K562 (cell line): ENCODE data around the gene GON4L. TPM values are rescaled to one million over a fixed set of nuclear protein-coding genes. Genes with fewer than 3 reads are reported as not detected.

ENCODE experiments used
- CXXC5 ChIP-seq: fragments of 250-450 bp; sonication (Bioruptor Pico); IDR thresholded peaks from 2 replicates; pipeline ENCODE4 v1.8.0; 2022; ENCODE audit warnings: inconsistent platforms, mild to moderate bottlenecking, moderate library complexity
- EGR1 ChIP-seq: fragments of 450-650 bp; conservative IDR thresholded peaks from 2 replicates; pipeline ENCODE4 v1.6.1; 2017; ENCODE audit warnings: mild to moderate bottlenecking
- ESRRB ChIP-seq: fragments of 250-450 bp; sonication (Bioruptor Pico); IDR thresholded peaks from 2 replicates; pipeline ENCODE4 v1.5.0; 2020; ENCODE audit warnings: mild to moderate bottlenecking, moderate library complexity, borderline replicate concordance
- FOXK2 ChIP-seq, 2 experiments: fragments of 450-650 bp; IDR thresholded peaks in 1 of 2; conservative IDR thresholded peaks in 1 of 2; 2 replicates each; pipeline ENCODE4 v1.6.1; 2016; ENCODE audit warnings: low read depth in 2 of 2, mild to moderate bottlenecking in 1 of 2
- KDM1A ChIP-seq, 2 experiments: fragments of 450-650 bp; IDR thresholded peaks; 2 replicates each; pipeline ENCODE4 v1.6.1; 2016; ENCODE audit warnings: mild to moderate bottlenecking in 2 of 2
- MAX ChIP-seq: sonication (generic); formaldehyde crosslinking; IDR thresholded peaks from 2 replicates; pipeline ENCODE4 v1.9.0; 2022; ENCODE audit warnings: mild to moderate bottlenecking, missing genetic modification reagents
- MTA1 ChIP-seq: fragments of 450-650 bp; IDR thresholded peaks from 2 replicates; pipeline ENCODE4 v1.6.1; 2017; ENCODE audit warnings: borderline replicate concordance
- MTA2 ChIP-seq: fragments of 450-650 bp; IDR thresholded peaks from 2 replicates; pipeline ENCODE4 v1.6.1; 2016; ENCODE audit warnings: low read depth
- POLR2A ChIP-seq: fragments of 450-650 bp; conservative IDR thresholded peaks from 2 replicates; pipeline ENCODE4 v1.6.1; 2016
- POLR2AphosphoS5 ChIP-seq: IDR thresholded peaks from 2 replicates; pipeline ENCODE4 v1.6.1; 2011; ENCODE audit warnings: mild to moderate bottlenecking, low read depth, low read length, moderate library complexity; ENCODE audit not compliant: control insufficient read depth, insufficient read depth
- PRDM10 ChIP-seq: fragments of 450-650 bp; IDR thresholded peaks from 2 replicates; pipeline ENCODE4 v1.6.1; 2018; ENCODE audit not compliant: partially characterized antibody
- RBFOX2 ChIP-seq: fragments of 200-400 bp; formaldehyde crosslinking; IDR thresholded peaks from 2 replicates; pipeline ENCODE4 v1.6.1; 2017; ENCODE audit warnings: low read depth, mild to moderate bottlenecking, low read length, moderate library complexity
- TEAD1 ChIP-seq, 2 experiments: fragments of 450-650 bp in 1 of 2; sonication (generic) in 1 of 2; formaldehyde crosslinking; IDR thresholded peaks; 2 replicates each; pipeline versions ENCODE4 v1.4.0 to v1.8.0; 2020 to 2022; ENCODE audit warnings: mild to moderate bottlenecking in 2 of 2, missing genetic modification reagents in 1 of 2
- TFAP4 ChIP-seq: sonication (generic); formaldehyde crosslinking; IDR thresholded peaks from 2 replicates; pipeline ENCODE4 v1.8.0; 2022; ENCODE audit warnings: missing genetic modification reagents, mild to moderate bottlenecking, moderate library complexity, borderline replicate concordance
- ZNF354B ChIP-seq: fragments of 250-450 bp; sonication (Bioruptor Pico); IDR thresholded peaks from 2 replicates; pipeline ENCODE4 v1.4.0; 2020
- ZNF639 ChIP-seq, 2 experiments: fragments of 200-800 bp in 1 of 2; sonication (Bioruptor generic) in 1 of 2; sonication (generic) in 1 of 2; formaldehyde crosslinking in 1 of 2; IDR thresholded peaks in 1 of 2; conservative IDR thresholded peaks in 1 of 2; 2 replicates each; pipeline versions ENCODE4 v1.5.0 to v1.6.1; 2016 to 2020; ENCODE audit warnings: missing compliant biosample characterization in 1 of 2, missing genetic modification characterization in 1 of 2, missing genetic modification reagents in 1 of 2
- polyA plus RNA-seq, 8 experiments: library from polyadenylated mRNA; depleted of rRNA in 4 of 8; stranded (reverse) in 5 of 8; unstranded in 3 of 8; fragments of >200 nt; fragmentation: Nextera tagmentation in 2 of 8; fragmentation: Illumina TruSeq in 1 of 8; extraction: Ambion mirVana in 2 of 8; extraction: Trizol in 1 of 8; gene quantifications; 2 replicates each; pipeline versions ENCODE4 v1.2.1 to v1.2.3, GENCODE V29; 2011 to 2014; ENCODE audit warnings: inconsistent platforms in 1 of 8, missing spikeins in 1 of 8
- total RNA-seq, 7 experiments: library from RNA; depleted of rRNA in 6 of 7; stranded (reverse); fragments of >200 nt in 6 of 7; fragmentation: Illumina TruSeq in 2 of 7; extraction: Trizol in 2 of 7; gene quantifications; 2 replicates each; pipeline versions ENCODE4 v1.2.1 to v1.2.3, GENCODE V29; 2011 to 2021; ENCODE audit warnings: low replicate concordance in 1 of 7
- TF ChIP-seq, protein P1 (sequence below), 2 experiments: fragments of 450-650 bp; conservative IDR thresholded peaks; 2 replicates each; pipeline ENCODE4 v1.6.1; 2017; ENCODE audit warnings: mild to moderate bottlenecking in 2 of 2, moderate library complexity in 2 of 2

The GON4L gene
- total and polyA plus RNA-seq, 9 of the 15 experiments (the other 6 are each of a cell fraction or from before 2014, with no cell fraction given), result 20.2 to 47.4 (median 33.6) TPM

- TF ChIP-seq, protein P1, sequence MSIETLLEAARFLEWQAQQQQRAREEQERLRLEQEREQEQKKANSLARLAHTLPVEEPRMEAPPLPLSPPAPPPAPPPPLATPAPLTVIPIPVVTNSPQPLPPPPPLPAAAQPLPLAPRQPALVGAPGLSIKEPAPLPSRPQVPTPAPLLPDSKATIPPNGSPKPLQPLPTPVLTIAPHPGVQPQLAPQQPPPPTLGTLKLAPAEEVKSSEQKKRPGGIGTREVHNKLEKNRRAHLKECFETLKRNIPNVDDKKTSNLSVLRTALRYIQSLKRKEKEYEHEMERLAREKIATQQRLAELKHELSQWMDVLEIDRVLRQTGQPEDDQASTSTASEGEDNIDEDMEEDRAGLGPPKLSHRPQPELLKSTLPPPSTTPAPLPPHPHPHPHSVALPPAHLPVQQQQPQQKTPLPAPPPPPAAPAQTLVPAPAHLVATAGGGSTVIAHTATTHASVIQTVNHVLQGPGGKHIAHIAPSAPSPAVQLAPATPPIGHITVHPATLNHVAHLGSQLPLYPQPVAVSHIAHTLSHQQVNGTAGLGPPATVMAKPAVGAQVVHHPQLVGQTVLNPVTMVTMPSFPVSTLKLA (conservative IDR thresholded peaks at IDR 0.05), result peak in 1 of 2 experiments; percentile 19; a peak in 1 of 4 replicates
- peak; percentile 61 for TF ChIP-seq RBFOX2
- TF ChIP-seq ZNF639 (CRISPR knock-in tag; conservative IDR thresholded peaks at IDR 0.05 in 1 of 2, IDR thresholded peaks at IDR 0.05 in 1 of 2), result 0 out of 4 replicates have a peak, but pooled peaks of 1 of the 2 experiments have one; percentile 51
- TF ChIP-seq TEAD1 (CRISPR knock-in tag; IDR thresholded peaks at IDR 0.05), result no peak
- 0 out of 2 replicates have a peak, but pooled peaks have one; percentile 25 for TF ChIP-seq MAX (CRISPR knock-in tag)
- TF ChIP-seq POLR2AphosphoS5, result 0 out of 2 replicates have a peak, but pooled peaks have one; percentile 25
- TF ChIP-seq POLR2A, result no peak
- 0 out of 2 replicates have a peak, but pooled peaks have one; percentile 39 for TF ChIP-seq CXXC5 (CRISPR knock-in tag)
- TF ChIP-seq EGR1, result peak; percentile 73
- no peak for TF ChIP-seq MTA2
- peak; percentile 26 for TF ChIP-seq PRDM10
- peak; percentile 72; the same call in 1 of the 2 replicates for TF ChIP-seq TFAP4 (CRISPR knock-in tag)
- peak in 1 of 2 experiments; percentile 57; a peak in 1 of 4 replicates for TF ChIP-seq KDM1A (IDR thresholded peaks at IDR 0.05)
- TF ChIP-seq ESRRB (CRISPR knock-in tag), result no peak
- TF ChIP-seq ZNF354B (CRISPR knock-in tag), result no peak
- TF ChIP-seq MTA1, result peak; percentile 41; the same call in 1 of the 2 replicates
- TF ChIP-seq FOXK2 (conservative IDR thresholded peaks at IDR 0.05 in 1 of 2, IDR thresholded peaks at IDR 0.05 in 1 of 2; ENCODE audit: low read depth in 2 of 2), result peak in 1 of 2 experiments; percentile 32; a peak in 1 of 4 replicates
These were observed 3.2 kb upstream of the GON4L start (continued) for GRCh38 chr1:155859881-155860871.
